GM19240 (cell line): ENCODE data around the gene DHRS13.

ENCODE experiments used
- DNase-seq: peaks from one replicate; pipeline ENCODE4 v3.0.0; 2011; ENCODE audit warnings: low spot score; ENCODE audit not compliant: insufficient read length

Gene DHRS13, protein sequence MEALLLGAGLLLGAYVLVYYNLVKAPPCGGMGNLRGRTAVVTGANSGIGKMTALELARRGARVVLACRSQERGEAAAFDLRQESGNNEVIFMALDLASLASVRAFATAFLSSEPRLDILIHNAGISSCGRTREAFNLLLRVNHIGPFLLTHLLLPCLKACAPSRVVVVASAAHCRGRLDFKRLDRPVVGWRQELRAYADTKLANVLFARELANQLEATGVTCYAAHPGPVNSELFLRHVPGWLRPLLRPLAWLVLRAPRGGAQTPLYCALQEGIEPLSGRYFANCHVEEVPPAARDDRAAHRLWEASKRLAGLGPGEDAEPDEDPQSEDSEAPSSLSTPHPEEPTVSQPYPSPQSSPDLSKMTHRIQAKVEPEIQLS

DNA sequence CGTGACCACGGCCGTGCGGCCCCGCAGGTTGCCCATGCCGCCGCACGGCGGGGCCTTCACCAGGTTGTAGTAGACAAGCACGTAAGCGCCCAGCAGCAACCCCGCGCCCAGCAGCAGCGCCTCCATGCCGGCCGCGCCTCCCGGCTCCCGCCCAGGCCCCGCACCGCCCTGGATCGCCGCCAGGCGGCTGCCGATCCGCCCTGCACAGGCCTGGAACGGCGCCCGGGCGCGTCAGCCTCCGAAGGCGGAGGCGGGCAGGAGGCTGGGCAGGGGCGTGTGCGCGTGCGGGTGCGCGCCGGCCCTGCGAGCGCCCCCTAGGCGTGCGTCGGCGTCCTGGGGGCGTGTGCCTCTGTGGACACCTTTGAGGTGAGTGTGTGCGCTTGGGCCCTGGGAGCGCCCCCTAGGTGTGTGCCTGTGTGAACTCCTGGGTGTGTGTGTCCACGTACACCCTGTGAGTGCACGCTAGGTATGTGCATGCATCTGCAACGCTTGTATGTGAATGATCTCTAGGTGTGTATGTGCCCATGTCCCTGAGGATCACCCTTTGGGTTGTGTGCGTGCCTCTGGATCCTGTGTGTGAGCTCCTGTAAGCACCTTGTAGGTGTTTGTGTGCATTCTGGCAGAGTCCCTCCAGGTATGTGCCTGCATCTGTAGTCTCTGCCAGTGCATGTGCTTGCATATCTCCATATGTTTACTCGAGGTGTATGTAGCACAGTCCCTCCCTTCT, at the start of gene DHRS13:
TSS of gene DHRS13 (minus strand) at position 261 of the 727 bp plus-strand sequence. CDS start at position 126, 135 bp downstream.
- peak; percentile 95 for DNase-seq

DNA sequence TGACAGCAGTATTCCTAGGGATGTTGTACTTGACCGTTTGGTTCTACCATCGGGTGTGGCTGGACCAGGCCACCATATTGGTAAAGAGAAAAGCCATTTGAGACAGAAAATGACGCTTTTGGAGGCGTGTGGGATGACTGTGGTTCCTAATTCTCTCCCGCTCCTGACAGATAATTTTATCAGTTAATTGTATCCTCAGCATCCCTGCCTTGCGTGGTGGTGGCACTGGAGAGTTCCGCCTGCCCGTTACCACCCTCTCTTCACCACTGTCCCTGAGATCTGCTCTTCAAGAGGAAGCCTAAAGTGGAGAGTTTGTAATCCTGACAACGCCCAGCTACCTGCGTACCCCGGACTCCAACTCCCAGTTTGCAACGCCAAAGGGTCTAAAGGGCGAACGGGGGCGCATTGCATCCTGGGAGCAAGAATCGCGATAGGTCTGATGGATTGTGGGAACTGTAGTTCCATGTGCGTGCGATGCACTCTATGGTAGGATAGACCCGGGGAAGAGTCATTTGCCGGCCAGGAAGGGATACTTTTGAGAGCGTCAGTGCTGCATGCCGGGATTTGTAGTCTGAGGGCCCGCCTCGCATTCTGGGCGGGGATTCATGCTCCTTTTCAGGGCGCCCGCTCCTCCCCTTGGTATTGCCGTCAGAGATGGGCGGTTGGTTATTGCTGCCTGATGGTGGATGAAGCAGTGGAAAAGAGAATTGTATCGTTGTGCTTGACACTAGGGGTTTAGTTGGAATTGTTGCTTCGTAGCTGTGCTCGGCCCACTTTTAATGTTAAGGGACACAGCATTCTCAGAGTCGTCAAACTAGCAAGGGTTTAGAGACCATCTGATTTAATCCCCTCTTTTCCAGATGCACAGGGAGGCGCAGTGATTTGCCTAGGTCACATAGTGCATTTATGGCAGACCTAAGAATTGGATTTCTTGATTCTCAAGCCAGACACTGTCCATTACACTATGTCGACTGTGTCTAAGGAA, 49.4 kb upstream of the DHRS13 start:
- DNase-seq, result peak; percentile 98

DNA sequence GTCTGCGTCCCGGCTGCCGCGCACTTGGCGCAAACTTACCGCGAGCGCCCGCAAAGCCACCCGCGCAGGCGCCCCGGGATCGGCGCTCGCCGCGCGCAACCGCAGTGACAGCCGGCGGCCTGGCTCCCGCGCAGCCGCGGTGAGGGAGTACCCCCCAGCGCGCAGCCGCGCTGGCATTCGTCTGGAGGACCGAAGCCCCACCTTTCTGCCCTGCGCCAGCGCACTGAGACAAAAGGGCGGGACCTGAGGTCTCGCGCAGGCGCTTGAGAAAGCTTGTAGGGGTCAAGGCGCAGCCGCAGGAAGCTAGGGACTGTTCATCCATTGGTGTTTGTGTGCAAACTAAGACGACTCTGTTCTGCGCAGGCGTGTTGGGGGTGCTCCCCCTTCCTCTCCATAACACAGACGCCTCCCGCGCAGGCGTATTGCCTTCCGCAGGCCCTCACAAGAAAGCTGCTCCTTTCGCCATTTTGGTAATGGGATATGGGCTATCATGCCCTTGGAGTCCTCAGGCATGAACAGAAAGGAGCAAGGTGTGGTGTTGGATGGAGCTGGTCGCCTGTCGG, 48.6 kb upstream of the DHRS13 start, which contains the start of gene PHF12:
TSS of gene PHF12 (minus strand) at position 91 of the 563 bp plus-strand sequence. CDS start 558 bp downstream, outside the sequence.
- DNase-seq, result peak; percentile 93

DNA sequence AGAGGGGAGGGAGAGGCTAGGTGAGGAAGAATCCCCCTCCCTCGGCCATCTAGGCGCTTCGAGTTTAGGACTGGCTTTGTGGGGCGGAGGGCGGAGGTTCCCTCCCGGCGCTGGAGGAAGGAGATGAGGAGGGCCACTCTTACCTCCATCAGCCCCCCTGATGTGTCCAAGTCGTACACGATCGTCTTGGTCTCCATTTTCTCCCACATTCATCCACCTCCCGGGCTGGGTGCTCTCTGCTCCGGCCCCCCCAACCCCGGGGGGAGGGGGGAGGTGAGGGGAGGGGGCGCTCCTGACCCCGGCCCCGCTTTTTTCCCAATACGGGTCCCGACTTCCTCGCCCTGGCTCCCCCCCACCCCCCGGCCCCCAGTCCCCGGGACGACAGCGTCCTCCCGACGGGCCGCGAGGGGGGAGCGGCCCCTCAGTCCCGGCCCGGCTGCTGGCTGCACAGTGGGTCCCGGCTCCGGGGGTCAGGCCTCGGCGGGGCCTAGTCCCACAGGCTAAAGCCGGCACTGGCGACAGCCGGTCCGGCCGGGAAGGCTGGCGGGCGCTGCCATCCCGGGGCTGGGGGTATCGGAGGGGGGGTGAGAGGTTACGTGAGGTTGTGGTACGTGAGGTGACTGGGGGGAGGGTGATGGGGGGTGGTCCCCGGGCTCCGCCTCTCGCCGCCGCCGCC, 48.0 kb upstream of the DHRS13 start:
- DNase-seq, result no peak

DNA sequence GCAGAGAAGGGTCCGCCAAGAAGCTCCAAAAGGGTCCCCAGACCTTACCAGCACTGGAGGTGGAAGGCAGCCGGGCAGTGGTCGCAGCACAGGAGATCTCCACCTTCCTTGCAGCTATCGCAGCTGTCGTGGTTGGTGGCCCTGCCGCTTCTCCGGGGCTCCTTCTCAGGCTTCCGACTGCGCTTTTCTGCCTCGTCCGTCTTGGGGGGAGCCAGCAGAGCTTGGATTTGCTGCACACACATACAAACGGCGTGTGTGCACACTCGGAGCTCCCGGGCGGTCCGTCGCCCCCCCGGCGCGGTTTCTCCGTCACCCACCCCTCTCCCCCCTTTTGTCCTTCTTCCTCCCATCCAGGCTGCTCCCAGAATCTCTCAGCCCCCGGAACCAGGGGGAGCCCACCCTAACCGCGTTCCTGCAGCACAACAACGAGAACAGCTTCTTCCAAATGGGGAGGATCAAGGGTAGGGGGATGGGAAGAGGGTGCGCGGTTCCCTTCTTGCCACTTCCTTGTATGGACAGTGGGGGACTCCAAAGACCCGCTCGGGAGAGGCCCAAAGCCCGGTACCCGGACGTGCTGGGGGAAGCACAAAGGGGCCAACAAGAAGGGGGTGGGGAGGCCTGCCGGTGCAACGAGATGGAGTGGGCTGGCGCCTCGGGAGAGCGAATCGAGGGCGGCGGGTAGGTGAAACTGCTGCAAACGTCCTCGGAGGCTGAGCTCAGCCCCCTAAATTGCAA, 47.3 kb upstream of the DHRS13 start:
- no peak for DNase-seq

DNA sequence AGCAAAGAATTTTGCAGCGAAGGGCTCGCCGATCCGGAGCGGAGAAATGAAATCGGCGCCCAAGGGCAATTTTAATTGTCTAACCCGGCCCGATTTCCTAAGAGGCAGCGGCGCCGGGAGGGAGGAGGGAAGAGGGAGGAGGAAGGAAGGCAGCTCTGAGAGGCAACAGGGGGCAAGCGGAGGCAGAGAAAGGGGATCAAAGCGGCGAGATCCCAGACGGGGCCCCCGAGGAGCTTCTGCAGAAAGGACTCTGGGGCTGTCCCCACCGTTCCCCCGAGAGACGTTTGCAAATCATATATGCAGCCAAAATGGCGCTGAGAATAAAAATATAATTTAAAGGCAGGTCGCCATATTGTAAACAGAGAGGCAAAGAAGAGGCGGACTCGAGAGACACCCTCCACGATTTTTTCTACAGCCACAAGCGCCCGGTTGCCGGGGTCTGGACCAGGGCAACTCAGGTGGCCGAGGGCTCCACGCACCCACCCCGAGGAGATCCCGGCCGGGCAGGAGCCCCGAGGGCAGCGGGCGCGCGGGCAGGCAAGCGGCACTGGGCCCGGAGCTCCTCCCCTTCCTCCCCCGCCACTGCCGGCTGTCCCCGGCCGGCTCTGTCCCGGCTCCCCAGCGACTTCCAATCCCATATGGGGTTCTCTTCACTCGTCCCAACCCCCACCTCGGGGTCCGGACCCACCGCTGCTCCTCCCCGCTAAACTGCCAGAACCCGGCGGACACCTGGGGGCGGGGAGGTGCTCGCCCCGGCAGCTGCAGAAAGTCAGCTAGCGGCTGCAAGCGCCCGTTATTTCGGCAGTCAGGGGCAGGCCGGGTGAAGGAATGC, 46.5 kb upstream of the DHRS13 start:
- no peak for DNase-seq

DNA sequence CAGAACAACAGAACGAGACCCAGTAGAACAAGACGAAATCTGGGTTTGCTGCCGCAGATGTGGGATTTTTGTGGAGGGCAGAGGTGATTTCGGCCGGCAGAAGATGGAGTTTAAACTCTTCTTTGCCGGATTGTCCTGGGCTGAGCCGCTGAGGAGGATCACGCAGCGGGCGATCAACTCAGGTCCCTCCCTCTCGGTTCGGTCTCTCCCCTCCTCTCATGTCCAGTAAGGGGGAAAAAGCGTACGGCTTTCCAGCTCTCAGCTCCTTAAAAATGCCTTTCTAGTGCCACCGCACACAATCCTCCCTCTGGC, 46.0 kb upstream of the DHRS13 start:
- no peak for DNase-seq

DNA sequence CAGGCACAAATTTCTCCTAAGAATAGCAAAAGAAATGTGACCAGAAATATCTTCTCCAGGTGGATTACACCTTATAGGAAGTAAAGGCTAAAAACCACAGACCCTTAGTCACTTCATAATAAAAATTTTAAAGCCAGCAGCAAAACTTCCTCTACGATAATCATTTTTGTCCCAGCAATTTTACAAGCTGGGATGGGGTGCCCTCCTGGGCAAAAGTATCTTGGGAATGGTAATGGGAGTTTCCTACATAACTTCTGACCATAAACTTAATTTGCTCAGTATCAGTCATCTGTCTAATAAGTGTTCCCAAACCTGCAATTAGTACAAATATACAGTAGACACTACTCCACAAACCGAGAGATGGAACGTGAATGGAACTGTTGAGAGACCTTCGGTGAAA, 45.5 kb upstream of the DHRS13 start:
- DNase-seq, result no peak

DNA sequence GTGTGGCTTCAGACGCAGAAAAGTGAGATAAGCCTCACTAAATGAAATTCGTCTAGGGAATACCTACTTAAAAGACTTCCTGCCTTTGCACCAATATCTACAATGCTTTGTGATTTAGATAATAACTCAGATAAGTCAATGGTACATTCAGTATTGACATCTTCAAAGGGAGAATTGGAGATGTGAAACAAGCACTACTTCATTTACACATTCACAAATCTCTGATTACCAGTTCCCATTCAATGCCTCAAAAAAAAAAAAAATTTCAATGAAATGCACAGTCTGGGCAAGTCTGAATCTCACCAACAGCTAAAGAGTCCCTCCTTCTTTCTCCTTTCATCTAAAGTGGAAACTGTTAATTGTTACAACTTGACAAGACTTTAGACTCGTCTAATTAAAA, 44.8 kb upstream of the DHRS13 start:
- DNase-seq, result no peak

DNA sequence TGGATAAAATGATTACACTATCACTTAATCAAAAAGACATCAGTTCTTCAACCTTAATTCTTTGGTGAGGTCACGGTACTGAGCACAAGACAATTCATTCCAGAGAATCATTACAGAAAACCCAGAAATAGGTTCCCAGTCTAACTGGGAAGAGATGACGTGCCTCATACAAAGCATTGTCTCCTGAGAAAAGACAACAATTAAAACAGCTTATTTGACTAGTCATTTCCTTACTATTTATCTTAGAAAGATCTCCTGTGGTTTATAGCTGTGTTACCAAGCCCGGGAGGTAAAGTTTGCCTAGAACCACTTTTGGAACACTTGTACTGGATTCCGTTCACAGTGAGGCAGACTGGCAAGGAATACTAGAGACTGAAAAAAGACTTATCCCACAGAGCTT, 43.4 kb upstream of the DHRS13 start:
- DNase-seq, result no peak

DNA sequence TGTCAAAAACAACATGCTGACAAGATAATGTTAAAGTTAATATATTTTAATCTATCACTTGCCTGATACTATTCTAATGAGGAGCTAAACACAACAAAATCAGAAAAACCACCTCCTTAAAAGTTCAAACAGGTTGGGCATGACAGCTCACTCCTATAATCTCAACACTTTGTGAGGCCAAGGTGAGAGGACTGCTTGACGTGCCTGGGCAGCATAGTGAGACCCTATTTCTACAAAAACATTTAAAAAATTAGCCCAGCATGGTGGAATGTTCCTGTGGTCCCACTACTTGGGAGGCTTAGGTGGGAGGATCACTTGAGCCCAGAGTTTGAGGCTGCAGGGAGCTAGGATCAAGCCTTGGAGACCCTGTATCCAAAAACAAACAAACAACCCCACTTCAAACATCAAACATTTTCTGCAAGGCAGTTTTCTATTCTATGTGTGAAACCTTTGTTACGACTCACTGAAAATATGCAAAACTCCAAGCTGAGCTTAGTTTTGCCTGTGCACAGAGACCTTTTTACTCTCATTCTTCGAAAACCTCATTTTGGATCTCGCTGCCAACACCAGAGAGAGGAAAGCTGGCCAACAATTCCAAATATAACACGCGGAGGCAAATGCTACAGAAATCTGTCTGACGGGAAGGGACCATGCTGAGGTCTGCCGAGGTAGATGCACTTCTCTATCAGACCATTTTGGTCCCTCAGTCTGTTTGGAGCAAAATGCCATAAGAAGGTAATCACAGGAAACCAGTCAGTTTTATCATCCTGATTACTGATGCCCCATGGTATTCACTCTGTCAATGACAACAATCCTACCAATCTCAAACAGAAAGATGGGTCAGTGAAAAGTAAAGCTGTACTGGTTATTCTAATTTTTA, 42.2 kb upstream of the DHRS13 start:
- no peak for DNase-seq

DNA sequence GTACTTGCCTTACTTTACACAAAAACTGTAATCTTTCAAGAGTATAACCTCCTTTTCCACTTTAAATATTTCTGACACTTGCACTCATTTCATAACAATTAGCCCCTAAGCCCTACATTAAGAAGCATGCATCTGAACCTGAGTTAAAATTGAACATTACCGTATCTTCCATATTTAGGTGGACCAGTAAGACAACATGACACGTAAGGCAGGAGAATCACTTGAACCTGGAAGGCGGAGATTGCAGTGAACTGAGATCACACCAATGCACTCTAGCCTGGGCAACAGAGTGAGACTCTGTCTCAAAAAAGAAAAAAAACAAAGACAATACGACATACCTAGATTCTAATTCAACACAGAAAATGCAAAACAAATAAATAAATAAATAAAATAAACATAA, 41.5 kb upstream of the DHRS13 start:
- no peak for DNase-seq

DNA sequence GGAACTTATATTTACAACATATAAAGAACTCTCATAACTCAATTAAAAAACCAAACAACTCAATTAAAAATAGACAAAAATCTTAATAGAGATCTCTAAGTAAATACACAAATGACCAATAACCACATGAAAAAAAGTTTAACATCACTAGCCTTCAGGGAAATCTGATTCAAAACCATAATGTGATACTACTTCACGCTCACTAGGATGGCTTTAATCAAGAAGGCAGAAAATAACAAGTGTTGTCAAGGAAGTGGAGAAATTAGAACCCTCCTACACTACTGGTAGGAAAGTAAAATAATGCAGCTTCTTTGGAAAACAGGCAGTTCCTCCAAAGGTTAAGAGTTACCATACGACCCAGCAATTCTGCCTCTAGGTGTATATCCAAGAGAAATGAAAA, 40.0 kb upstream of the DHRS13 start:
- no peak for DNase-seq

DNA sequence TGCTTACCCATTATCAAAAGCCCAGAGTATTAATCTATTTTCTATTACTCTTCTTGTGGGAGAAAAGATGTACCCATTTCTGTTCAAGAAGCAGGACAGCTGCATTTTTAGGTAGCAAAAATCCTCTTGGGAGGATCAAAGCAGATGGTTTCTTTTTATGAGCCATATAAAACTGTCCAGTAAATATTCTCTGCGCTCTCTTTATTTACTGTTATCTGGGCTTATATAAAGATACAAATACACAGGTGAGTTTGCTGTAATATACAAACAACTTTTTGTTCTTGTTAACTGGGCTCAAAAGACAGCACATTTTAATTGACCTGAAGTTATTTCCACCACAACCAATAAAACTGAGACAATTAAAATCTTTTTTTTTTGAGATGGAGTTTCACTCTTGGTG, 38.4 kb upstream of the DHRS13 start:
- no peak for DNase-seq

DNA sequence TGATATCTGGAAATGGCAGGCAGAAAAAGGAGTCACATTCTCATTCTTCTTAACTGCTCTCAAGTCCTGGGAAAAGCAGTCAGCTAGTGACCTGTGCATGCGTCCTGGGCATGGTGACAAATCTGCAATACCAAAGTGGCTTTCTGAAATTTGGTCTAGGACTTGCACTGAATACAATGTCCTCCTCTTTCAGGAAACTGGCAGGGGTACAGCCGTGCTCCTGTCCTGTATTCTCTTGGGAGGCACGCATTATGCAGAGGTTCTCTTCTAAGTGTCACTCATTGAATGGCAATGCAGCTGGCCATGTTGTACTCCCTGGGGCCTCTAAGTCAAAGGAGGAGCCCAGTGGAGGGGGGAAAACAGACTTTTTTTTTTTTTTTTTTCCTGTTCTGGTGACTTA, 37.8 kb upstream of the DHRS13 start:
- no peak for DNase-seq

DNA sequence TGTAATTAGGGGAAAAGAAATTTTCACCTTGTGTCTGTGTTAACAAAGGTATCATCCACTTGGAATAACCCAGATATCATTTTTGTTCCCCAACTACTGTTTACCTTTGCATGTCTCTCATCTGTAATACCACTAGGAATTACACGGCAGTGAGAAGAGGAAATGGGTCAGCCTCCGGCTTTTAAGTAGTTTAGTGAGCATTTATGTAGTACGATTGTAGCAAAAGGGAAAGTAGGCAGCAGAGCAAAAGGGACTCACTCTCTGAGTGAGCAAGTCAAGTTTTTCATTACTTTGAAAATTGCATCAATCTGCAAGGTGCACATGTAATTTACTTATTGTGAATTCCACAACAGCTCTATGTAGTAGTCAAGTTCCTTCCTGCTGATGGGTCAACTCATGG, 37.3 kb upstream of the DHRS13 start:
- DNase-seq, result no peak

DNA sequence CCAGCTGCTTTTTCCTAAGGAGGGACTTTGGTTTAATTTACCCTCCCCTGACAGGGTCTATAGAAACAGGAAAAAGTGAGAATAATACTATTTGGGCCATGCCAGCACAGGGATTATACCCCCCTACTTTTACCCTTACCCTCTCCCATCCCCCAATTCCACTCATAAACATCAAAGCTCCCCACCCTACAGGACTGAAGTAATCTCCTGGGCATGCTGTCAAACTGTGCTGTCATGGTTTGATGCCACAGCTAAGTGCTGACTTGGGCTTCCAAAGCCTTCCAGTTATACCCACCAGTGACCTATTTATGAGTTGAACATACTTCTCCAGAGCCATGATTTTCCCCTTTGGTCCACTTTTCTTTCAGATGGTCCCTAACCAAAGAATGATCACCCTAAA, 35.7 kb upstream of the DHRS13 start:
- no peak for DNase-seq

DNA sequence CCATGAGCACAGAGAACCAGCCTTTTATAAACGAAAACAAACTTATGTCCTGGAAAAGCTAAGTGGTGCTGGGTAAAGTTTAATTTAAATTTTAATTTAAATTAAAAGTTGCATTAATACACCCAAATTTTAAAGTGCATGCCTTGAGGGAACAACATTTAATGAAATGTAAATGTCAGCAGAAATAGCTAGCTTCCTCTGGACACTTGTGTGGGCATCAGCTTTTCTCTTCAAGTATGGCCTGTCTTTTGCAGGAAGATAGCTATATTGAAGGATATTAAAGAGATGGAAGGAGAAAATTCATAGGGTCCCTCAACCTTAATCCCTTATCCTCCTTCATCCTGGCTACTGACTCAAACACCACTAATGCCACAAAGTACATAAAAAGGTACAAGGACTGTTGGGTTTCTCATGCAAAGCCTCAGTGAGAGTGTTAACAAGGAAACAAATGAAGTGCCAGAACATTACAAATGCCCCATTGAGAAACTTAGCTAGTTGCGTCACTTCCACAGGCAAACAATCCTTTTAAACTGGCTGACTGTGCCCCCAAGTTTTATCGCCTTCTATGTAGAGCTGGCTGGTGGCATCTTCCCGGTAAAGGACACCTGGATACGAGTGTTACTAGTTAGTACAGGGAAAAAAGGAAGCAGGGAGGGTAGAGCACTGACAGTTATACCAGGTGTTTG, 34.3 kb upstream of the DHRS13 start:
- DNase-seq, result no peak
